MM.1S (cell line): ENCODE results near the gene CUTA.

Source experiments
- DNase-seq: peaks from one replicate; pipeline ENCODE4 v3.0.0-alpha.2; 2015
- H2AFZ ChIP-seq: fragments of 300-600 bp; sonication (generic); 2 replicates; pipeline ENCODE4 v1.6.0; 2016; ENCODE audit warnings: antibody characterized with exemption, low read length
- H3F3A ChIP-seq: fragments of 300-600 bp; sonication (generic); 2 replicates; pipeline ENCODE4 v1.6.1; 2016; ENCODE audit warnings: mild to moderate bottlenecking, antibody characterized with exemption, low read length, moderate library complexity, mixed read lengths; ENCODE audit not compliant: insufficient read depth
- H3K27ac ChIP-seq: fragments of 300-600 bp; sonication (generic); 2 replicates; pipeline ENCODE4 v1.5.1; 2016; ENCODE audit warnings: mild to moderate bottlenecking, low read length
- H3K27me3 ChIP-seq: fragments of 300-600 bp; sonication (generic); replicated peaks from 2 replicates; pipeline ENCODE4 v1.6.0; 2016; ENCODE audit warnings: low read length; ENCODE audit not compliant: insufficient read depth
- H3K36me3 ChIP-seq: fragments of 300-600 bp; sonication (generic); replicated peaks from 2 replicates; pipeline ENCODE4 v1.6.1; 2016; ENCODE audit warnings: mild to moderate bottlenecking, low read length, mixed read lengths; ENCODE audit not compliant: insufficient read depth
- H3K4me1 ChIP-seq: fragments of 300-600 bp; sonication (generic); 2 replicates; pipeline ENCODE4 v1.6.1; 2016; ENCODE audit warnings: low read length, mixed read lengths
- H3K4me2 ChIP-seq: fragments of 300-600 bp; sonication (generic); 2 replicates; pipeline ENCODE4 v1.6.0; 2016; ENCODE audit warnings: low read depth, low read length
- H3K4me3 ChIP-seq: fragments of 300-600 bp; sonication (generic); 2 replicates; pipeline ENCODE4 v1.5.1; 2016; ENCODE audit warnings: low read length, mixed read lengths
- H3K79me2 ChIP-seq: fragments of 300-600 bp; sonication (generic); 2 replicates; pipeline ENCODE4 v1.6.1; 2016; ENCODE audit warnings: mixed run types, low read length, mixed read lengths
- H3K9ac ChIP-seq: fragments of 300-600 bp; sonication (generic); 2 replicates; pipeline ENCODE4 v1.6.1; 2016; ENCODE audit warnings: low read length, mixed read lengths
- H3K9me2 ChIP-seq: fragments of 300-600 bp; sonication (generic); replicated peaks from 2 replicates; pipeline ENCODE4 v1.6.1; 2016; ENCODE audit warnings: mild to moderate bottlenecking, low read length, mixed read lengths; ENCODE audit not compliant: insufficient read depth
- H3K9me3 ChIP-seq: fragments of 300-600 bp; sonication (generic); replicated peaks from 2 replicates; pipeline ENCODE4 v1.6.1; 2016; ENCODE audit warnings: mild to moderate bottlenecking, low read length, mixed read lengths; ENCODE audit not compliant: insufficient read depth
- H4K20me1 ChIP-seq: fragments of 300-600 bp; sonication (generic); 2 replicates; pipeline ENCODE4 v1.6.1; 2016; ENCODE audit warnings: mild to moderate bottlenecking, low read length, moderate library complexity, mixed read lengths; ENCODE audit not compliant: insufficient read depth
- CTCF ChIP-seq: fragments of 300-600 bp; sonication (generic); IDR thresholded peaks from 2 replicates; pipeline ENCODE4 v1.5.1; 2016; ENCODE audit warnings: antibody characterized with exemption, low read length, mixed read lengths
- EZH2 ChIP-seq: fragments of 300-600 bp; sonication (generic); optimal IDR thresholded peaks from 2 replicates; pipeline ENCODE3; 2017; ENCODE audit warnings: low read depth, mild to moderate bottlenecking, antibody characterized with exemption, low read length, mixed read lengths
- EZH2phosphoT487 ChIP-seq: fragments of 300-600 bp; sonication (generic); IDR thresholded peaks from 2 replicates; pipeline ENCODE4 v1.6.1; 2018; ENCODE audit warnings: antibody characterized with exemption, low read length

CUTA gene

GRCh38 chr6:33377171-33377570 lies 40.7 kb downstream of the CUTA start:
- no peaks in the 10 kb centered on the region for H3K79me2 ChIP-seq
- H3K4me1 ChIP-seq = no peaks in the 10 kb centered on the region
- no peak overlapping the region for H3K4me3 ChIP-seq
- no peaks in the 10 kb centered on the region for H3K36me3 ChIP-seq
- no peak for DNase-seq
- no peaks in the 10 kb centered on the region for H3K27me3 ChIP-seq
- no peak overlapping the region for H2AFZ ChIP-seq
- no peak overlapping the region for H3K9ac ChIP-seq
- no peak overlapping the region for H3K27ac ChIP-seq
- no peaks in the 10 kb centered on the region for H3K9me2 ChIP-seq
- no peaks in the 10 kb centered on the region for H3K9me3 ChIP-seq
- TF ChIP-seq CTCF = no peak
- no peak for TF ChIP-seq EZH2
- no peak for TF ChIP-seq EZH2phosphoT487
- H3F3A ChIP-seq = no peaks in the 10 kb centered on the region
- no peaks in the 10 kb centered on the region for H4K20me1 ChIP-seq
- H3K4me2 ChIP-seq = no peak overlapping the region

- Histone ChIP-seq H3K4me2 (no peak overlapping the region), H3K9me2 (no peaks in the 10 kb centered on the region), H3K4me3 (no peak overlapping the region), H3K4me1 (no peaks in the 10 kb centered on the region), H3K9ac (no peak overlapping the region), H3K79me2 (no peaks in the 10 kb centered on the region), H3K9me3 (no peaks in the 10 kb centered on the region), H2AFZ (no peak overlapping the region), H3K36me3 (no peaks in the 10 kb centered on the region), H3K27ac (no peak overlapping the region), H4K20me1 (no peaks in the 10 kb centered on the region), H3F3A (no peaks in the 10 kb centered on the region), H3K27me3 (no peaks in the 10 kb centered on the region)
- no peak for TF ChIP-seq EZH2
- TF ChIP-seq CTCF = no peak
- TF ChIP-seq EZH2phosphoT487 = no peak
- no peak for DNase-seq
Observed at GRCh38 chr6:33375143-33375671, 42.7 kb downstream of the CUTA start.

- no peak overlapping the region for H3K4me3 ChIP-seq
- no peak overlapping the region for H3K9ac ChIP-seq
- no peaks in the 10 kb centered on the region for H3K9me3 ChIP-seq
- no peaks in the 10 kb centered on the region for H3K4me1 ChIP-seq
- no peak for DNase-seq
- no peaks in the 10 kb centered on the region for H3K36me3 ChIP-seq
- TF ChIP-seq CTCF (no peak), EZH2phosphoT487 (no peak), EZH2 (no peak)
- no peaks in the 10 kb centered on the region for H3K79me2 ChIP-seq
- H4K20me1 ChIP-seq = no peaks in the 10 kb centered on the region
- H3K4me2 ChIP-seq = no peak overlapping the region
- no peak overlapping the region for H3K27ac ChIP-seq
- no peak overlapping the region for H2AFZ ChIP-seq
- H3F3A ChIP-seq = no peaks in the 10 kb centered on the region
- H3K27me3 ChIP-seq = no peaks in the 10 kb centered on the region
- no peaks in the 10 kb centered on the region for H3K9me2 ChIP-seq
Observed at GRCh38 chr6:33373960-33374910, 43.7 kb downstream of the CUTA start.
